ENCODE data around the gene PPIG.

- TF ChIP-seq CTCF (IDR thresholded peaks at IDR 0.05; ENCODE audit: borderline replicate concordance, extremely low read depth, low read length, poor library complexity, severe bottlenecking) = no peak
- TF ChIP-seq EZH2 (IDR thresholded peaks at IDR 0.05; ENCODE audit: borderline replicate concordance, low read depth, low read length, severe bottlenecking) = no peak
Measured at GRCh38 chr2:169598982-169599381, 14.8 kb downstream of the PPIG start.
